HTR-8/SVneo (cell line): ENCODE measurements around the gene EGFR.

Experiments used
- DNase-seq: peaks from one replicate; pipeline ENCODE4 v3.0.0; 2011; ENCODE audit warnings: low spot score, mixed read lengths; ENCODE audit not compliant: insufficient read length
- FAIRE-seq: peaks from 2 replicates; lab custom pipeline; 2011; peaks lifted over from hg19 to GRCh38; lab: Jason Lieb, UNC

Gene EGFR

DNA sequence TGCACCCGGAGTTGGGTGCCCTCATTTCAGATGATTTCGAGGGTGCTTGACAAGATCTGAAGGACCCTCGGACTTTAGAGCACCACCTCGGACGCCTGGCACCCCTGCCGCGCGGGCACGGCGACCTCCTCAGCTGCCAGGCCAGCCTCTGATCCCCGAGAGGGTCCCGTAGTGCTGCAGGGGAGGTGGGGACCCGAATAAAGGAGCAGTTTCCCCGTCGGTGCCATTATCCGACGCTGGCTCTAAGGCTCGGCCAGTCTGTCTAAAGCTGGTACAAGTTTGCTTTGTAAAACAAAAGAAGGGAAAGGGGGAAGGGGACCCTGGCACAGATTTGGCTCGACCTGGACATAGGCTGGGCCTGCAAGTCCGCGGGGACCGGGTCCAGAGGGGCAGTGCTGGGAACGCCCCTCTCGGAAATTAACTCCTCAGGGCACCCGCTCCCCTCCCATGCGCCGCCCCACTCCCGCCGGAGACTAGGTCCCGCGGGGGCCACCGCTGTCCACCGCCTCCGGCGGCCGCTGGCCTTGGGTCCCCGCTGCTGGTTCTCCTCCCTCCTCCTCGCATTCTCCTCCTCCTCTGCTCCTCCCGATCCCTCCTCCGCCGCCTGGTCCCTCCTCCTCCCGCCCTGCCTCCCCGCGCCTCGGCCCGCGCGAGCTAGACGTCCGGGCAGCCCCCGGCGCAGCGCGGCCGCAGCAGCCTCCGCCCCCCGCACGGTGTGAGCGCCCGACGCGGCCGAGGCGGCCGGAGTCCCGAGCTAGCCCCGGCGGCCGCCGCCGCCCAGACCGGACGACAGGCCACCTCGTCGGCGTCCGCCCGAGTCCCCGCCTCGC, at the start of gene EGFR:
Gene EGFR (plus strand): TSS at position 657 of the 830 bp plus-strand sequence. CDS start 261 bp downstream, outside the sequence.
- peak; percentile 74 for DNase-seq

DNA sequence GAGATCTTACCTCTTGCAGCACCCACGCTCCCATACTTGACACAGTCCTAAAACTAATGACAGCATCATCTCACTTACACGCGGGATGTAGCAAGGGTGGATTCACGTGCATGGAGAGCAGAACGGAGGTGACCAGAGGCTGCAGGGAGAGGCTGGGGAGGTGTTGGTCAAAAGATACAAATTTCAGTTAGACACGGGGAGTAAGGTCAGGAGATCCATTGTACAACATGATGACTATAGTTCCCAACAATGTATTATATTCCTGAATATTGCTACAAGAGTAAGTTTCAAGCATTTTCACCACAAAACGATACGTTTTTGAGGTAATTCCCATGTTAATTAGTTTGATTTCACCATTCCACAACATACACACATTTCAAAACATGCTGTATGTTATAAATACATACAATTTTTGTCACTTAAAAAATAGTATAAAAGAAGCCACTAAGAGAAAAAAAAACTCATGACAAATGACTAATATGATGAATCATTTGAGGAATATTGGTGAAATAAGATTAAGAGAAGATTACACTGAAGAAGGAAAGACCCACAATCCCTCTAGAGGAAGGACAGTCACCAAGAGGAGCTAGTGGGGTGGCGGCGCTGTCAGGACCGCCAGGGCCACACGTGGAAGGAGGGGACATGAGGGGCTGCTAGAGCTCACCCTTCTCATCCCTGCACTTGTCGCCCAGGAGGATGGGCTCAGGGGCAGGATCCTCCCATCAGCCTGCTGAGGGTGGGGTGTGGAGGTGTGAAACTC, 49.4 kb upstream of the EGFR start:
- DNase-seq (no peak), FAIRE-seq (no peak)

More for the DNA sequence above, at the start of gene EGFR:
- FAIRE-seq: peak; percentile 76

DNA sequence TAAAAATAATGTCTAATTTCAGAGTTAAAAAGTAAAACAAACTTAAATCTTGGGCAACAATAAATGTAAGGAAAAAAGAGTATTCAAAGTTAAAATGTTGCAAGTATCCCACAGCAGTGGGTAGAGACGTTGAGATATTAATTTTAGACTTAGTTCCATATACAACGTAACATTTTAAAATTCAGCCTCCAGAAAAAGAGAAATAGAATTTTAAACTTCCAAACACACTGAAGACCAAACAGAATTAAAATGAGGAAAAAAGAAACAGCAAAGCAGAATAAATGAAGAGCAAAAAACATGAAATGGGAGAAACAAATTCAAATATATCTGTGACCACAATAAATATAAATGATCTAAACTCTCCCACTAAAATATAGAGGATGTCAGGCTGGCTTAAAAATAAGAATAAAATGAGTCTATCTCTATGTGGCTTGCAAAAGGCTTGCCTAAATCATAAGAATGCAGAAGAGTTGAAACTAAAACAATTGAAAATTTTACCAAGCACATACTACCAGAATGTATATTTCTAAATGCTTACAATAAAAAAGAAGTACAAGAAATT, 46.0 kb upstream of the EGFR start:
- FAIRE-seq: no peak
- DNase-seq: no peak

- no peak for FAIRE-seq
- DNase-seq: no peak
Observed at GRCh38 chr7:54978364-54979116, 40.3 kb upstream of the EGFR start.

DNA sequence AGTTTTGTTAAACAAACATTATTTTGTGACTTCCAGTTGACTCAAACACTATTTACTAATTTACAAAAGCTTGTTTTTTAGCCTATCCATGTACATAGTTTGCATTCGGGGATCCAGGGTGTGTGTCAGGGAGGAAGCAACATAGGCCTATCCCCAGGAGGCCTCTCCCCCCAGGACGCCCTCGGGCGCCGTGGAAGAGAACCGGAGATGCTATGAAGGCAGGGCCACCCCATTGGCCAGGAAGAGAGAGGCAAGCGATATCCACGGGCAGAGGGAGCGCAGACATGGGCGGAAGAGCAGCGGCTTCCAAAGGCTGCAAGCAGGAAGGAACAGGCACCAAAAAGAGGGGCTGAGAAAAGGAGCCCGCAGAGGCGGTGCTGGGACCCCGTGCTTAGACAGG, 38.3 kb upstream of the EGFR start:
- DNase-seq (no peak), FAIRE-seq (no peak)

- DNase-seq (no peak), FAIRE-seq (no peak)
Observed at GRCh38 chr7:54981913-54982312, 36.9 kb upstream of the EGFR start.

- peak; percentile 73 for DNase-seq
- peak; percentile 80 for FAIRE-seq
Observed at GRCh38 chr7:54985426-54986330, 33.1 kb upstream of the EGFR start.

DNA sequence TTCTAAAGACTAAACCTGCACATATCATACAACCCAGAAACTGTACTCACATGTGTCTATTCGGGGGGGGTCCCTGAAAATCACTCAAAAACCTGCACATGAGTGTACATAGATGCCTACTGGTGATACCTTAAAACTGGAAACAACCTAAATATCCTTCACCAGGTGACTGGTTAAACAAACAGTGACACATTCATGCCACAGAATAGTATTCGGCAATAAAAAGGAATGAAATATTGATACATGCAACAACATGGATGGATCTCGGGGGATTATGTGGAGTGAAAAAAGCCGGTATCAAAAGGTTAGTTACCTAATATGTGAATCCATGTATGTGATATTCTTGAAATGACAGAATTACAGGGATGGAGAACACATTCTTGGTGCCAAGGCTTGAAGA, 32.1 kb upstream of the EGFR start:
- no peak for DNase-seq
- FAIRE-seq: no peak

GRCh38 chr7:54987772-54988171, 31.0 kb upstream of the EGFR start:
- no peak for FAIRE-seq

GRCh38 chr7:54988516-54988915, 30.3 kb upstream of the EGFR start:
- FAIRE-seq (no peak), DNase-seq (no peak)

More at GRCh38 chr7:54987772-54988171, 31.0 kb upstream of the EGFR start:
- DNase-seq: no peak

GRCh38 chr7:54989453-54990225, 29.2 kb upstream of the EGFR start:
- DNase-seq (no peak), FAIRE-seq (no peak)

- DNase-seq: no peak
- no peak for FAIRE-seq
Observed at GRCh38 chr7:54991341-54991740, 27.5 kb upstream of the EGFR start.

DNA sequence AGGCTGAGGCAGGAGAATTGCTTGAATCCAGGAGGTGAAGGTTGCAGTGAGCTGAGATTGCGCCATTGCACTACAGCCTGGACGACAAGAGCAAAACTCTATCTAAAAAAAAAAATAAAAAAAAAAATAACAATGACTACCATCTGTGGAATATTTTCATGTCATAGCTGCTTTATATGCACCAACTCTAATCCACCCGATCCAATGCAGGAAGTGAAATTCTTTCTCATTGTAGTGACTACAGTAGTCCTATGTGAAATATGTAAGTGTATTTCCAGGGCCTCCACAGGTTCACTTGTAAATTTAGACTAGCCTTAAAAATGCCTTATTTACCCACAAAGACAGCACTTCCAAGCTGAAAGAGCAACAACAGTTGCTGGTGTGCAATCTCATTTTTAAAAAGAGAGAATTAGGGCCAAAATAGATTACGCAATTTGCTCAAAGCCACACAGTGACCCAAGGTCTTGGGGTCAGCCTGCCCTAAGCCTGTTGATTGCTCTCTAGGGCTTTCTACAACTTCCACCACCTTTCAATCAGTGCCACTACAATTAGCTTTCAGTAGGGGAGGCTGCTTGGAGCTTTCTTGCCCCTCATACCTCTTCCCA, 25.8 kb upstream of the EGFR start:
- DNase-seq (no peak), FAIRE-seq (no peak)

DNA sequence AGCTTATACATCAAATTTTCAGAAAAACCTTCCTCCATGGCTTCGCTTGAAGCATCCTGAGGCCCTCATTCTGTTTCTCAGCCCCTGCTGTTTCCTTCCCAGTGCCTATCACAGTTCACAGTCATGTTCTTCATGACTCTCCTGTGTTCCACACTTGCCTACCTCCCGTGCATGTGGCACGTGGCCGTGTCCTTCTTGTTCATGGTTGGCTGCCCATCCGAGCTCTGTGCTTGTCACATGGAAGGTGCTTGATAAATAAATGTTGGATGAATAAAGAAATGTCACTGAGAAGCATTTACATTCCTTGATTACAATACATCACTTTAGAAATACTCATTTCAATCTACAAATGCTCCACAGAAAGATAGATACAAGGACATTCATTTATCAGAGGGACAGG, 23.7 kb upstream of the EGFR start:
- FAIRE-seq (no peak), DNase-seq (no peak)

- peak; percentile 88 for FAIRE-seq
- peak; percentile 60 for DNase-seq
Observed at GRCh38 chr7:54995610-54996363, 23.0 kb upstream of the EGFR start.

GRCh38 chr7:54996391-54996790, 22.4 kb upstream of the EGFR start:
- DNase-seq (no peak), FAIRE-seq (no peak)

DNA sequence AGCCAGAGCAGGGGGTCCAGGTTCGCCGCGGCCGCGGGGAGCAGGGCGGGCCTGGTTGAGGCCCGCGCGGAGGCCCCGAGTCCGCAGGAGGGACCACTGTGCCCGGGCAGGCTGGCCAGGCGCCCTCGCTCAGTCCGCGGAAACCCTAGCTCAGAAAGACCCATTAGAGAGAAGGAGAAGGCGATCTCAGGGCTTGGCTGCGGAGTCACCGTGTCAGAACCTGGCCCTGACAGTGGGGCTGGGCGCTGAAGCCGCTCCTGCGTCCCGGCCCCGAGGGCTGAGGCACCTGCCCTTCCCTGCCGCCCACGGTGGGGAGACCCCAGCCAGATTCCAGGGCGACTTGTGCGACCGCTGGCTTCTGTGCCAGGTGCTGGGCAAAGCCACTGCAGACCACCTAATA, 14.2 kb upstream of the EGFR start:
- DNase-seq (no peak), FAIRE-seq (no peak)
